NB4 (cell line): Measurements from ENCODE around the gene KLK8.

Experiments used
- CTCF ChIP-seq: IDR thresholded peaks from one replicate; pipeline ENCODE4 v1.5.1; 2012; ENCODE audit warnings: low read depth, low read length
- POLR2A ChIP-seq: IDR thresholded peaks from 2 replicates; pipeline ENCODE4 v1.6.1; 2011; ENCODE audit warnings: mild to moderate bottlenecking; ENCODE audit not compliant: insufficient read length; ENCODE audit errors: extremely low read depth

- TF ChIP-seq CTCF (no peak), POLR2A (no peak)
These were observed 21.2 kb downstream of the KLK8 start for GRCh38 chr19:50980208-50980607.
